Neural cell (in vitro differentiated cells): ENCODE data around the gene APCDD1. TPM values are rescaled to one million over a fixed set of nuclear protein-coding genes. Genes with fewer than 3 reads are reported as not detected.

Experiments used
- H2AFZ ChIP-seq: fragments of 200-600, 300-800 bp; sonication (generic), shearing (Covaris generic); 2 replicates; pipeline ENCODE4 v1.6.0; 2014; ENCODE audit warnings: low read depth, mild to moderate bottlenecking, antibody characterized with exemption, low read length, moderate library complexity
- H3F3A ChIP-seq: fragments of 200-600 bp; shearing (Covaris generic); 2 replicates; pipeline ENCODE4 v1.6.1; 2016; ENCODE audit warnings: mild to moderate bottlenecking, moderate library complexity, mixed read lengths, antibody characterized with exemption, low read length; ENCODE audit not compliant: insufficient read depth, poor library complexity, severe bottlenecking
- H3K27ac ChIP-seq: fragments of 200-600, 300-800 bp; sonication (generic), shearing (Covaris generic); 2 replicates; pipeline ENCODE4 v1.5.1; 2014; ENCODE audit warnings: mild to moderate bottlenecking, low read length, moderate library complexity
- H3K27me3 ChIP-seq: fragments of 300-800, 200-600 bp; sonication (generic), shearing (Covaris generic); 2 replicates; pipeline ENCODE4 v1.6.0; 2014; ENCODE audit warnings: mild to moderate bottlenecking, low read depth, low read length, moderate library complexity; ENCODE audit not compliant: insufficient read depth
- H3K36me3 ChIP-seq: fragments of 300-800, 200-600 bp; sonication (generic), shearing (Covaris generic); 2 replicates; pipeline ENCODE4 v1.5.1; 2014; ENCODE audit warnings: mild to moderate bottlenecking, antibody characterized with exemption, low read length, moderate library complexity; ENCODE audit not compliant: insufficient read depth
- H3K4me2 ChIP-seq: fragments of 300-800, 200-600 bp; sonication (generic), shearing (Covaris generic); 2 replicates; pipeline ENCODE4 v1.6.0; 2014; ENCODE audit warnings: mild to moderate bottlenecking, low read length
- H3K4me3 ChIP-seq: fragments of 300-800, 200-600 bp; sonication (generic), shearing (Covaris generic); 2 replicates; pipeline ENCODE4 v1.5.1; 2014; ENCODE audit warnings: mild to moderate bottlenecking, low read length, moderate library complexity
- H3K79me2 ChIP-seq: fragments of 200-600 bp; shearing (Covaris generic); replicated peaks from 2 replicates; pipeline ENCODE4 v1.6.0; 2014; ENCODE audit warnings: mild to moderate bottlenecking, low read length, moderate library complexity; ENCODE audit not compliant: insufficient read depth
- H3K9ac ChIP-seq: fragments of 300-800, 200-600 bp; sonication (generic), shearing (Covaris generic); 2 replicates; pipeline ENCODE4 v1.6.1; 2016; ENCODE audit warnings: mild to moderate bottlenecking, low read length, mixed read lengths
- H3K9me2 ChIP-seq: fragments of 200-600 bp; shearing (Covaris generic); 2 replicates; pipeline ENCODE4 v1.6.1; 2016; ENCODE audit warnings: mild to moderate bottlenecking, low read length, mixed read lengths; ENCODE audit not compliant: insufficient read depth
- H3K9me3 ChIP-seq: fragments of 200-600, 300-800 bp; sonication (generic), shearing (Covaris generic); 2 replicates; pipeline ENCODE4 v1.6.1; 2016; ENCODE audit warnings: mild to moderate bottlenecking, mixed run types, low read length, moderate library complexity, mixed read lengths
- H4K20me1 ChIP-seq: fragments of 200-600 bp; shearing (Covaris generic); 2 replicates; pipeline ENCODE4 v1.6.1; 2016; ENCODE audit warnings: mild to moderate bottlenecking, mixed run types; ENCODE audit not compliant: insufficient read depth
- CTCF ChIP-seq: fragments of 450-650 bp; IDR thresholded peaks from 2 replicates; pipeline ENCODE4 v1.5.1; 2014; ENCODE audit warnings: antibody characterized with exemption, mild to moderate bottlenecking, moderate library complexity; ENCODE audit not compliant: poor library complexity, severe bottlenecking
- EP300 ChIP-seq: fragments of 450-650 bp; conservative IDR thresholded peaks from 2 replicates; pipeline ENCODE4 v1.6.1; 2014; ENCODE audit warnings: antibody characterized with exemption, mild to moderate bottlenecking, moderate library complexity; ENCODE audit not compliant: poor library complexity, severe bottlenecking
- EZH2 ChIP-seq: fragments of 200-600, 300-800 bp; shearing (Covaris generic), sonication (generic); IDR thresholded peaks from 2 replicates; pipeline ENCODE4 v1.6.1; 2014; ENCODE audit warnings: antibody characterized with exemption, low read length, borderline replicate concordance, mild to moderate bottlenecking; ENCODE audit not compliant: insufficient read depth, poor library complexity, severe bottlenecking
- MXI1 ChIP-seq: fragments of 450-650 bp; conservative IDR thresholded peaks from 2 replicates; pipeline ENCODE4 v1.6.1; 2014; ENCODE audit warnings: antibody characterized with exemption, mild to moderate bottlenecking; ENCODE audit not compliant: poor library complexity, severe bottlenecking
- POLR2AphosphoS5 ChIP-seq: IDR thresholded peaks from 2 replicates; pipeline ENCODE4 v1.6.1; 2012
- RAD21 ChIP-seq: fragments of 450-650 bp; conservative IDR thresholded peaks from 2 replicates; pipeline ENCODE4 v1.6.1; 2014; ENCODE audit warnings: antibody characterized with exemption, mild to moderate bottlenecking, moderate library complexity
- SMC3 ChIP-seq: fragments of 450-650 bp; conservative IDR thresholded peaks from 2 replicates; pipeline ENCODE4 v1.6.1; 2014; ENCODE audit warnings: antibody characterized with exemption, mild to moderate bottlenecking, moderate library complexity; ENCODE audit not compliant: poor library complexity
- TAF1 ChIP-seq: IDR thresholded peaks from 2 replicates; pipeline ENCODE4 v1.6.1; 2012; ENCODE audit warnings: low read depth
- polyA plus RNA-seq: library from polyadenylated mRNA; depleted of rRNA; stranded (reverse); fragments of >200 nt; gene quantifications from 2 replicates; pipeline ENCODE4 v1.2.3, GENCODE V29; 2014
- TF ChIP-seq, protein P1 (sequence below): IDR thresholded peaks from 2 replicates; pipeline ENCODE4 v1.6.1; 2012; ENCODE audit warnings: borderline replicate concordance

The APCDD1 gene
- polyA plus RNA-seq, 1 donor from 2014 or later = 0.58 TPM

DNA sequence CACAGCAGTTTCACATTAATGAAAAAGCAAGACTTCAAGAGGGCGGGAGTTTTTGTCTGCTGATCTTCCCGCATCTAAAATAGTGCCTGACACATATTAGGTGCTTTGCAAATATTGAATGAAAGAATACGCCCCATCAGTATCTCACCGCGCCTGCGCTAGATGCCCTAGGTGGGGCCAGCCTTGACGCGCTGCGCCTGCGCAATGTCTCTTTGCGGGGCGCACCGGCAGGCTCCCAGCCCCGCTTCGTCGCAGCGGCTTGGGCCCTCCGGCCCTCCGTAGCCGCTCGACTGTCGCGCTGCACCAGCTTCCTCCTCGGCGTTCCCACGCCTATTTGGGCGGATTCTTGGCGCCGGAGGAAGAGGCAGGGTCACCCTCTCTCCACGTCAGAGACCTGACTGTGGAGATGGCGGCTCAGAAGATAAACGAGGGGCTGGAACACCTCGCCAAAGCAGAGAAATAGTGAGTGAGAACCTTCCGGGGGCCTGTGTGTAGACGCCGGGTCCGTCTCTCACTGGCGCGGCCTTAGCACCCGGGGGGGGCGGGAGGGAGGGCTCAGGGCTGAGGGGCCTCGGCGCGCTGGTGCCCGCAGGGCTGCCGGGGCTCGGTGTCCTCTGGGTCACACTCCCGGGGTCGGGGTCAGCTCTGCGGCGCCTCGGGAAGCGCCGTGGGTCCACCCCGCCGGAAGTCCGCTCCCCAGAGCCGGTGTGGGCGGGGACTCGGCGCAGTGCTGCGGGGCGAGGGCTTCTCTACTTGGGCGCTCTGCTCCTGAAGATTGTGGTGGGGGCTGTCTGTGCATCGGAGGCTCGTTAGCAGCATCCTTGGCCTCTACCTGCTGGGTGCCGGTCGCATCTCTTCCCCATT, 71.5 kb downstream of the APCDD1 start, which contains the start of gene NAPG:
Gene NAPG (plus strand): TSS at position 331 of the 864 bp plus-strand sequence. CDS start 76 bp downstream, at position 407.
- Histone ChIP-seq H3K27me3 (no peaks in the 10 kb centered on the region), H3K9me3 (no peaks in the 10 kb centered on the region), H3K79me2 (peaks cover 26% of the 10 kb centered on the region), H3K9ac (peak within 1 kb of the TSS; percentile 75), H3K4me2 (peak within 1 kb of the TSS; percentile 73), H4K20me1 (no peaks in the 10 kb centered on the region), H2AFZ (peak within 1 kb of the TSS; percentile 62), H3K36me3 (no peaks in the 10 kb centered on the region), H3K27ac (peak within 1 kb of the TSS; percentile 80), H3F3A (peaks cover 3% of the 10 kb centered on the region), H3K4me3 (peak within 1 kb of the TSS; percentile 87), H3K9me2 (no peaks in the 10 kb centered on the region)
- TF ChIP-seq TAF1 = peak; percentile 83
- peak; percentile 35 for TF ChIP-seq RAD21
- TF ChIP-seq EP300 = no peak
- TF ChIP-seq CTCF = no peak
- TF ChIP-seq EZH2 = no peak
- TF ChIP-seq MXI1 = peak; percentile 76
- TF ChIP-seq, protein P1, sequence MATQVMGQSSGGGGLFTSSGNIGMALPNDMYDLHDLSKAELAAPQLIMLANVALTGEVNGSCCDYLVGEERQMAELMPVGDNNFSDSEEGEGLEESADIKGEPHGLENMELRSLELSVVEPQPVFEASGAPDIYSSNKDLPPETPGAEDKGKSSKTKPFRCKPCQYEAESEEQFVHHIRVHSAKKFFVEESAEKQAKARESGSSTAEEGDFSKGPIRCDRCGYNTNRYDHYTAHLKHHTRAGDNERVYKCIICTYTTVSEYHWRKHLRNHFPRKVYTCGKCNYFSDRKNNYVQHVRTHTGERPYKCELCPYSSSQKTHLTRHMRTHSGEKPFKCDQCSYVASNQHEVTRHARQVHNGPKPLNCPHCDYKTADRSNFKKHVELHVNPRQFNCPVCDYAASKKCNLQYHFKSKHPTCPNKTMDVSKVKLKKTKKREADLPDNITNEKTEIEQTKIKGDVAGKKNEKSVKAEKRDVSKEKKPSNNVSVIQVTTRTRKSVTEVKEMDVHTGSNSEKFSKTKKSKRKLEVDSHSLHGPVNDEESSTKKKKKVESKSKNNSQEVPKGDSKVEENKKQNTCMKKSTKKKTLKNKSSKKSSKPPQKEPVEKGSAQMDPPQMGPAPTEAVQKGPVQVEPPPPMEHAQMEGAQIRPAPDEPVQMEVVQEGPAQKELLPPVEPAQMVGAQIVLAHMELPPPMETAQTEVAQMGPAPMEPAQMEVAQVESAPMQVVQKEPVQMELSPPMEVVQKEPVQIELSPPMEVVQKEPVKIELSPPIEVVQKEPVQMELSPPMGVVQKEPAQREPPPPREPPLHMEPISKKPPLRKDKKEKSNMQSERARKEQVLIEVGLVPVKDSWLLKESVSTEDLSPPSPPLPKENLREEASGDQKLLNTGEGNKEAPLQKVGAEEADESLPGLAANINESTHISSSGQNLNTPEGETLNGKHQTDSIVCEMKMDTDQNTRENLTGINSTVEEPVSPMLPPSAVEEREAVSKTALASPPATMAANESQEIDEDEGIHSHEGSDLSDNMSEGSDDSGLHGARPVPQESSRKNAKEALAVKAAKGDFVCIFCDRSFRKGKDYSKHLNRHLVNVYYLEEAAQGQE = peak; percentile 16
- TF ChIP-seq SMC3 = no peak
- peak; percentile 86 for TF ChIP-seq POLR2AphosphoS5

- Histone ChIP-seq H3K27me3 (no peaks in the 10 kb centered on the region), H3K4me3 (peak overlapping the region; percentile 87), H3K4me2 (peak overlapping the region; percentile 73), H3K9ac (peak overlapping the region; percentile 75), H4K20me1 (no peaks in the 10 kb centered on the region), H3K27ac (peak overlapping the region; percentile 80), H3K36me3 (no peaks in the 10 kb centered on the region), H3K9me2 (no peaks in the 10 kb centered on the region), H3K79me2 (peaks cover 27% of the 10 kb centered on the region), H2AFZ (peak overlapping the region; percentile 62), H3K9me3 (no peaks in the 10 kb centered on the region), H3F3A (peaks cover 3% of the 10 kb centered on the region)
- no peak for TF ChIP-seq EZH2
- TF ChIP-seq CTCF = peak; percentile 18
- TF ChIP-seq RAD21 = peak; percentile 13
These were observed 72.1 kb downstream of the APCDD1 start for GRCh38 chr18:10526561-10526949.
